PFSK-1 (cell line): Measurements from ENCODE around the gene JPT1.

ENCODE experiments used
- FOXP2 ChIP-seq: optimal IDR thresholded peaks from 2 replicates; pipeline ENCODE3; 2011; ENCODE audit warnings: borderline replicate concordance, control low read depth, inconsistent platforms; ENCODE audit not compliant: insufficient read depth; ENCODE audit errors: extremely low read length, extremely low read depth
- POLR2AphosphoS5 ChIP-seq: IDR thresholded peaks from 2 replicates; pipeline ENCODE4 v1.6.1; 2012; ENCODE audit warnings: low read depth, mild to moderate bottlenecking, control low read depth, low read length, moderate library complexity
- REST ChIP-seq, 2 experiments: IDR thresholded peaks; 2 replicates each; pipeline versions ENCODE4 v1.6.1 to v1.8.0; 2011 to 2012; ENCODE audit warnings: low read depth in 2 of 2, low read length in 2 of 2, control low read depth in 1 of 2, inconsistent platforms in 1 of 2, mild to moderate bottlenecking in 1 of 2, moderate library complexity in 1 of 2; ENCODE audit not compliant: insufficient read depth in 1 of 2
- SIN3A ChIP-seq: IDR thresholded peaks from 2 replicates; pipeline ENCODE4 v1.6.1; 2012; ENCODE audit warnings: mild to moderate bottlenecking, low read length, moderate library complexity, borderline replicate concordance; ENCODE audit not compliant: insufficient read depth
- TAF1 ChIP-seq: IDR thresholded peaks from 2 replicates; pipeline ENCODE4 v1.6.1; 2012; ENCODE audit warnings: low read length, control low read depth, borderline replicate concordance; ENCODE audit not compliant: insufficient read depth

JPT1 gene

GRCh38 chr17:75109407-75110233 is 44.7 kb downstream of the JPT1 start, which contains the start of gene ARMC7:
TSS of gene ARMC7 (plus strand) at chr17:75109969. CDS start at chr17:75110289, 320 bp downstream.
- TF ChIP-seq POLR2AphosphoS5: peak; percentile 95
- peak in 1 of 2 experiments; percentile 57; a peak in 1 of 4 replicates for TF ChIP-seq REST (IDR thresholded peaks at IDR 0.05; ENCODE audit: insufficient read depth in 1 of 2, low read depth in 2 of 2, low read length in 2 of 2)
- peak; percentile 63 for TF ChIP-seq FOXP2
- peak; percentile 77; the same call in 1 of the 2 replicates for TF ChIP-seq TAF1
- no peak; the same call in 1 of the 2 replicates for TF ChIP-seq SIN3A

- no peak for TF ChIP-seq REST (IDR thresholded peaks at IDR 0.05; ENCODE audit: insufficient read depth in 1 of 2, low read depth in 2 of 2, low read length in 2 of 2)
- no peak for TF ChIP-seq POLR2AphosphoS5
Measured at GRCh38 chr17:75109046-75109406, 45.3 kb downstream of the JPT1 start.

- TF ChIP-seq TAF1 (no peak), REST (IDR thresholded peaks at IDR 0.05; ENCODE audit: insufficient read depth in 1 of 2, low read depth in 2 of 2, low read length in 2 of 2) (no peak), POLR2AphosphoS5 (no peak), SIN3A (no peak), FOXP2 (no peak)
Measured at GRCh38 chr17:75108193-75108592, 46.1 kb downstream of the JPT1 start.

GRCh38 chr17:75105126-75106080 is 48.9 kb downstream of the JPT1 start:
- TF ChIP-seq REST (IDR thresholded peaks at IDR 0.05; ENCODE audit: insufficient read depth in 1 of 2, low read depth in 2 of 2, low read length in 2 of 2): no peak
- no peak for TF ChIP-seq FOXP2
- no peak for TF ChIP-seq TAF1
- no peak for TF ChIP-seq POLR2AphosphoS5
- no peak for TF ChIP-seq SIN3A
